ENCODE results near the gene PWWP2A.

PWWP2A gene

DNA sequence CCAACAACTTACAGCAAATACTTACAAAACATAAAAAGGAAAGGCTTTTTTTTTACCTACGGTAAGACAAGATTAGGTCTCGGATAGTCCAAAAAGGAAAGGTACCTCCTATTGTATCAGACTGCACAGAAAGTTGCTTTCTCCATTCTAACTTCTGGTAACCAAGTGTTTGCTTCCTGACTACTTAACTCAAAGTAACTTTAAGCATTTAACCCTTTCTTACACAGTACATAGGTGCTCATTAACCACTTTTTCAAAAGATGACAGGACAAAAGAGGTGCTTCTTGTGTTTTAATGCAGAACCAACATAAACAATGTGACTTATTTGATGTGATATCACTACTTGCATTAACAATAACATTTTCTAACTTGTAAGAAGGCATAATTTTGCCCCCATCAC is 23.1 kb downstream of the PWWP2A start:
- TF ChIP-seq, protein P1, sequence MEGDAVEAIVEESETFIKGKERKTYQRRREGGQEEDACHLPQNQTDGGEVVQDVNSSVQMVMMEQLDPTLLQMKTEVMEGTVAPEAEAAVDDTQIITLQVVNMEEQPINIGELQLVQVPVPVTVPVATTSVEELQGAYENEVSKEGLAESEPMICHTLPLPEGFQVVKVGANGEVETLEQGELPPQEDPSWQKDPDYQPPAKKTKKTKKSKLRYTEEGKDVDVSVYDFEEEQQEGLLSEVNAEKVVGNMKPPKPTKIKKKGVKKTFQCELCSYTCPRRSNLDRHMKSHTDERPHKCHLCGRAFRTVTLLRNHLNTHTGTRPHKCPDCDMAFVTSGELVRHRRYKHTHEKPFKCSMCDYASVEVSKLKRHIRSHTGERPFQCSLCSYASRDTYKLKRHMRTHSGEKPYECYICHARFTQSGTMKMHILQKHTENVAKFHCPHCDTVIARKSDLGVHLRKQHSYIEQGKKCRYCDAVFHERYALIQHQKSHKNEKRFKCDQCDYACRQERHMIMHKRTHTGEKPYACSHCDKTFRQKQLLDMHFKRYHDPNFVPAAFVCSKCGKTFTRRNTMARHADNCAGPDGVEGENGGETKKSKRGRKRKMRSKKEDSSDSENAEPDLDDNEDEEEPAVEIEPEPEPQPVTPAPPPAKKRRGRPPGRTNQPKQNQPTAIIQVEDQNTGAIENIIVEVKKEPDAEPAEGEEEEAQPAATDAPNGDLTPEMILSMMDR (conservative IDR thresholded peaks at IDR 0.05; ENCODE audit: low read length), result no peak

GRCh38 chr5:160092960-160093707 is 26.1 kb downstream of the PWWP2A start:
- no peak for DNase-seq (ENCODE audit: low read depth)
- no peak overlapping the region for H3K4me3 ChIP-seq (ENCODE audit: low read length)
- TF ChIP-seq, protein P1 (conservative IDR thresholded peaks at IDR 0.05; ENCODE audit: low read length), result no peak

More for the DNA sequence above, 23.1 kb downstream of the PWWP2A start:
- DNase-seq (ENCODE audit: low read depth), result no peak
- H3K4me3 ChIP-seq (ENCODE audit: low read length), result no peak overlapping the region

- TF ChIP-seq, protein P1 (conservative IDR thresholded peaks at IDR 0.05; ENCODE audit: low read length), result no peak
- H3K4me3 ChIP-seq (ENCODE audit: low read length), result no peak overlapping the region
- DNase-seq (ENCODE audit: low read depth), result no peak
Observed at GRCh38 chr5:160092514-160092913, 26.7 kb downstream of the PWWP2A start.

DNA sequence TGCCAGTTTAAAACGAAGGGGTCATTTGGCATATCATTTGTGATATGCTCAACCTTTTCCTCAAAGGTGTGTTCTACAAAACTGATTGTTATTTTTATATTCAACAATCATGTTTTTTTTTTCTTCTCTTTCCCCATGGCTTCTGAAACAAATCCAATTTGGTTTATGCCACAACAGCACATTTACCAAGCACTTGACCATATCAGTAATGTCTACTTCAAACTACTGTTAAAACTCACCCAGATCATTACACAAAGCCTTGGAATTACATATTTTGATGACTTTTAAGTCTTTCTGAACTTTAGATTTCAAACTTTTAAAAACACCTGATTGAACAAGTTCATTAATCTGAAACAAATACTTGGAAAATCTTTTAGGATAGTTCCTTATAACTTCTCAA is 29.2 kb downstream of the PWWP2A start:
- TF ChIP-seq, protein P1 (conservative IDR thresholded peaks at IDR 0.05; ENCODE audit: low read length), result no peak
- no peak for DNase-seq (ENCODE audit: low read depth)

GRCh38 chr5:160089531-160089930 is 29.7 kb downstream of the PWWP2A start:
- TF ChIP-seq, protein P1 (conservative IDR thresholded peaks at IDR 0.05; ENCODE audit: low read length), result no peak
- DNase-seq (ENCODE audit: low read depth), result no peak
- H3K4me3 ChIP-seq (ENCODE audit: low read length), result no peak overlapping the region

More for the DNA sequence above, 29.2 kb downstream of the PWWP2A start:
- H3K4me3 ChIP-seq (ENCODE audit: low read length), result no peak overlapping the region

- H3K4me3 ChIP-seq (ENCODE audit: low read length), result no peak overlapping the region
- DNase-seq (ENCODE audit: low read depth), result no peak
- TF ChIP-seq, protein P1 (conservative IDR thresholded peaks at IDR 0.05; ENCODE audit: low read length), result no peak
Observed at GRCh38 chr5:160088805-160089204, 30.4 kb downstream of the PWWP2A start.

GRCh38 chr5:160087199-160087598 is 32.1 kb downstream of the PWWP2A start:
- H3K4me3 ChIP-seq (ENCODE audit: low read length), result no peak overlapping the region
- DNase-seq (ENCODE audit: low read depth), result no peak
- TF ChIP-seq, protein P1 (conservative IDR thresholded peaks at IDR 0.05; ENCODE audit: low read length), result no peak

Measured in AG10803 (cell line).